ENCODE results near the gene RIPOR2. TPM values are rescaled to one million over a fixed set of nuclear protein-coding genes. Genes with fewer than 3 reads are reported as not detected.
A peak's percentile ranks its signal among the peaks of the same experiment; 100 is the strongest.

Gene RIPOR2
- total RNA-seq, 1 experiment from 2014 or later, result 5.0 TPM

DNA sequence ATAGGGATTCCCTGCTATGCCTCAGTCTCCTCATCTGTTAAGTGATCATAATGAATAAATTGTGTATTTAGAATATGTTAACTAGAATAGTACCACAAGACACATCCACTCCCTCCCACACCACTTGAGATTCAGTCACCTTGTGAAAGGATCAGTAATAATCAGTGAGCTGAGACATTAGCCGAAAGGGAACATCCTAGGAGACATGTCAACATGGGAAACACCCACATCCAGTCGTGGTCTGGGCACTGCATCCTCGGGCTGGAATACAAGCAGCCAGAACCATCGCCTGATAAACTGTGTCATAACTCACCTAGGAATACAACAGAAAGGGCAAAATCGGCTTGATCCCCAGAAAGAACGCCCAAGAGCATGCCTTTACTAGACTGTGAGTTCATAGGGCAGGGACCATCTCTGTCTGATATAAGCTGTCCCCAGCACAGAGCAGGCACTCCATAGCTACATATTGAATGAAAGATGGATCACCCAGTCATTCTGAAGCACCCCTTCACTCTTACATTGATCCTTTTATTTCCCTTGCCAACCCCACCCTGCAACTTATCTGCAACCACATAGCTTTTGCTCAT lies 23.9 kb downstream of the RIPOR2 start:
- Histone ChIP-seq H2BK20ac (ENCODE audit: low read depth, low read length, poor library complexity, severe bottlenecking) (no peak overlapping the region), H3K23me2 (ENCODE audit: insufficient read length, low read depth, low read length, poor library complexity, severe bottlenecking) (peaks cover 18% of the 10 kb centered on the region), H3K4ac (ENCODE audit: low read depth, low read length) (no peak overlapping the region), H4K20me1 (ENCODE audit: control insufficient read depth, insufficient read depth, insufficient read length) (no peaks in the 10 kb centered on the region), H2AK5ac (ENCODE audit: insufficient read length, low read length) (no peak overlapping the region), H4K8ac (replicated peaks; ENCODE audit: insufficient read length, low read depth, low read length) (no peak overlapping the region), H4K91ac (ENCODE audit: insufficient read length, low read depth, low read length) (no peak overlapping the region), H3K9ac (ENCODE audit: extremely low read depth, insufficient read length, low read length) (no peak overlapping the region), H2AFZ (ENCODE audit: low read length) (no peak overlapping the region), H4K5ac (ENCODE audit: insufficient read length, low read depth, low read length) (no peak overlapping the region), H3K4me2 (ENCODE audit: insufficient read depth, insufficient read length, low read length) (peak overlapping the region; percentile 92), H3K9me3 (ENCODE audit: control insufficient read depth, low read depth, low read length) (no peaks in the 10 kb centered on the region), H3T11ph (ENCODE audit: low read length) (no peak overlapping the region), H3K14ac (ENCODE audit: insufficient read depth, low read length) (no peak overlapping the region), H2BK15ac (ENCODE audit: low read depth, low read length) (no peak overlapping the region), H2BK5ac (ENCODE audit: insufficient read length, low read length) (no peak overlapping the region), H3K4me1 (ENCODE audit: insufficient read depth, low read length) (peaks cover 6% of the 10 kb centered on the region; the same call in 1 of the 2 replicates), H3K27ac (ENCODE audit: insufficient read length, low read depth, low read length) (no peak overlapping the region), H3K79me1 (ENCODE audit: insufficient read depth, low read depth, low read length, poor library complexity, severe bottlenecking) (no peaks in the 10 kb centered on the region), H3K27me3 (ENCODE audit: insufficient read depth, low read length) (no peaks in the 10 kb centered on the region), H3K79me2 (ENCODE audit: insufficient read depth, low read length) (peaks cover 5% of the 10 kb centered on the region; the same call in 1 of the 2 replicates), H3K56ac (ENCODE audit: insufficient read length, low read depth, low read length) (no peak overlapping the region), H2BK12ac (ENCODE audit: insufficient read length, low read depth, low read length) (no peak overlapping the region), H2BK120ac (ENCODE audit: low read depth, low read length, poor library complexity, severe bottlenecking) (no peak overlapping the region), H3K18ac (ENCODE audit: insufficient read length, low read depth, low read length) (no peak overlapping the region), H3K23ac (ENCODE audit: insufficient read length, low read depth, low read length) (no peak overlapping the region)
- H3K9me3 Mint-ChIP-seq, result no peaks in the 10 kb centered on the region
- no peak for DNase-seq
- peaks cover 55% of the 10 kb centered on the region for H3K27me3 Mint-ChIP-seq (ENCODE audit: low read depth)
- TF ChIP-seq, protein P1, sequence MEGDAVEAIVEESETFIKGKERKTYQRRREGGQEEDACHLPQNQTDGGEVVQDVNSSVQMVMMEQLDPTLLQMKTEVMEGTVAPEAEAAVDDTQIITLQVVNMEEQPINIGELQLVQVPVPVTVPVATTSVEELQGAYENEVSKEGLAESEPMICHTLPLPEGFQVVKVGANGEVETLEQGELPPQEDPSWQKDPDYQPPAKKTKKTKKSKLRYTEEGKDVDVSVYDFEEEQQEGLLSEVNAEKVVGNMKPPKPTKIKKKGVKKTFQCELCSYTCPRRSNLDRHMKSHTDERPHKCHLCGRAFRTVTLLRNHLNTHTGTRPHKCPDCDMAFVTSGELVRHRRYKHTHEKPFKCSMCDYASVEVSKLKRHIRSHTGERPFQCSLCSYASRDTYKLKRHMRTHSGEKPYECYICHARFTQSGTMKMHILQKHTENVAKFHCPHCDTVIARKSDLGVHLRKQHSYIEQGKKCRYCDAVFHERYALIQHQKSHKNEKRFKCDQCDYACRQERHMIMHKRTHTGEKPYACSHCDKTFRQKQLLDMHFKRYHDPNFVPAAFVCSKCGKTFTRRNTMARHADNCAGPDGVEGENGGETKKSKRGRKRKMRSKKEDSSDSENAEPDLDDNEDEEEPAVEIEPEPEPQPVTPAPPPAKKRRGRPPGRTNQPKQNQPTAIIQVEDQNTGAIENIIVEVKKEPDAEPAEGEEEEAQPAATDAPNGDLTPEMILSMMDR (conservative IDR thresholded peaks at IDR 0.05), result no peak
- no CpG with 5 or more reads among the region's 6 CpGs for WGBS (ENCODE audit: extremely low coverage, insufficient read length, low lambda C conversion rate)
- peak overlapping the region; percentile 79 to 88 for H3K4me3 Mint-ChIP-seq
- peaks cover 30 to 37% of the 10 kb centered on the region in 2 experiments for H3K4me1 Mint-ChIP-seq
- no peak overlapping the region for H3K27ac Mint-ChIP-seq
- no peaks in the 10 kb centered on the region; a peak in 3 of 7 replicates for H3K36me3 Mint-ChIP-seq (ENCODE audit: insufficient read depth in 1 of 3, low read depth in 3 of 3)

All from H9 (cell line).